ENCODE measurements around the gene C1orf226. TPM values are rescaled to one million over a fixed set of nuclear protein-coding genes. Genes with fewer than 3 reads are reported as not detected.

Gene C1orf226
- total and polyA plus RNA-seq, 4 donors, result 2.1 to 7.9 (median 2.4) TPM

DNA sequence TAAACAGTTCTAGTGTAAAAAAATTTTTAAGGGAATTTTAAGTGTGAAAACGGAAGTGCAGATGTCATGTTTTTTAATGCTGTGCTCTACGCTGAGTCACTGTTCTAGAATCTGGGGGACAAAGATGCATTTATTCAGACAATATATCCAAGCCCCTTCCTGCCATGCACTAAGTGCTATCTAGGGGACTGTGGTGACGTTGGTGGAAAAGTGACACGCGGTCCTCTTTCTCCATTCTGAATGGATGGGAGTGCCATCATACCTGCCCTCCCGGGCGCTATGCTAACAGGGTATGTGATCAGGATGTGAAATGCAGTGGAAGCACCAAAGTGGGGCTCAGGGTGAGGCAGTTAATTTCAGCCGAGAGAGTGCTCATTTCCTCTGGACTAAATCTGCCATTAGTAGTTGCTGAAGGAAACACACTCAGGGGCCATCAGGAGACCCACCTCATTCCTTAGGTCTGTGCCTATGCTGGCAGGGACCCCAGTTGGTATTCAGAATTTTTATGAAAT, 6.6 kb downstream of the C1orf226 start:
- no peak overlapping the region for H3K27ac ChIP-seq (ENCODE audit: low read depth in 1 of 2, low read length in 1 of 2)
- TF ChIP-seq, protein P1, sequence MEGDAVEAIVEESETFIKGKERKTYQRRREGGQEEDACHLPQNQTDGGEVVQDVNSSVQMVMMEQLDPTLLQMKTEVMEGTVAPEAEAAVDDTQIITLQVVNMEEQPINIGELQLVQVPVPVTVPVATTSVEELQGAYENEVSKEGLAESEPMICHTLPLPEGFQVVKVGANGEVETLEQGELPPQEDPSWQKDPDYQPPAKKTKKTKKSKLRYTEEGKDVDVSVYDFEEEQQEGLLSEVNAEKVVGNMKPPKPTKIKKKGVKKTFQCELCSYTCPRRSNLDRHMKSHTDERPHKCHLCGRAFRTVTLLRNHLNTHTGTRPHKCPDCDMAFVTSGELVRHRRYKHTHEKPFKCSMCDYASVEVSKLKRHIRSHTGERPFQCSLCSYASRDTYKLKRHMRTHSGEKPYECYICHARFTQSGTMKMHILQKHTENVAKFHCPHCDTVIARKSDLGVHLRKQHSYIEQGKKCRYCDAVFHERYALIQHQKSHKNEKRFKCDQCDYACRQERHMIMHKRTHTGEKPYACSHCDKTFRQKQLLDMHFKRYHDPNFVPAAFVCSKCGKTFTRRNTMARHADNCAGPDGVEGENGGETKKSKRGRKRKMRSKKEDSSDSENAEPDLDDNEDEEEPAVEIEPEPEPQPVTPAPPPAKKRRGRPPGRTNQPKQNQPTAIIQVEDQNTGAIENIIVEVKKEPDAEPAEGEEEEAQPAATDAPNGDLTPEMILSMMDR (IDR thresholded peaks at IDR 0.05; ENCODE audit: control extremely low read depth, extremely low read depth), result no peak
- H3K4me1 ChIP-seq (ENCODE audit: control insufficient read depth in 5 of 5, insufficient read depth in 5 of 5, low read length in 5 of 5), result peaks cover 0 to 3% (median 0%) of the 10 kb centered on the region in 5 donors
- ATAC-seq (ENCODE audit: insufficient read depth, low FRiP score) (no peak), DNase-seq (no peak)
- WGBS, 2 donors, result 77 to 86% methylated on average over 8 of the region's 8 CpGs
- H3K9ac ChIP-seq (ENCODE audit: insufficient read depth in 1 of 2, low read length in 2 of 2), result no peak overlapping the region
- no peak overlapping the region for H3K4me3 ChIP-seq
- no peaks in the 10 kb centered on the region for H3K9me3 ChIP-seq (ENCODE audit: control insufficient read depth in 4 of 4, insufficient read depth in 3 of 4, low read length in 3 of 4)
- no peaks in the 10 kb centered on the region for H3K27me3 ChIP-seq (ENCODE audit: control insufficient read depth in 3 of 3, insufficient read depth in 3 of 3, low read length in 2 of 3)
- H3K36me3 ChIP-seq (ENCODE audit: control insufficient read depth in 4 of 4, insufficient read depth in 4 of 4, low read length in 4 of 4), result no peaks in the 10 kb centered on the region

DNA sequence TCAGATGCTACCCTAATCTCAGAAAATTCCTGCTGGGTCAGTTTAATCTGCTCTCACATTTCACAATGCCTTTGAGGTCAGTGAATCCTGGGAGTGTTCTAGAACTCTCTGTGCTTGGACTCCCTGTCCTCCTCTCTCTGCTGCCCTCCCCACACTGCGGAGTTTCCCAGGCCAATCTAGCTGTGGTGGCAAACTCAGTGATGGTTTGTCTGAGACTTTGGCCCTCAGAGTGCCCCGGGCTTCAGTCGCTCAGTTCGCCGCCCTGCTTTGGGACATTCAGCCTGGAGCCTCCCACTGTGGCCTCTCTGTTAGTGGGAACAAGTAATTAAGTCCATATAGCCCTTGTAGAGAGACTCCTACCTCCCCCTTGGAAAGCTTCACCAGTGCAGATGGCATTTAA, 7.1 kb downstream of the C1orf226 start:
- Histone ChIP-seq H3K4me1 (ENCODE audit: control insufficient read depth in 5 of 5, insufficient read depth in 5 of 5, low read length in 5 of 5) (peaks cover 0 to 3% (median 0%) of the 10 kb centered on the region in 5 donors), H3K27me3 (ENCODE audit: control insufficient read depth in 3 of 3, insufficient read depth in 3 of 3, low read length in 2 of 3) (no peaks in the 10 kb centered on the region), H3K27ac (ENCODE audit: low read depth in 1 of 2, low read length in 1 of 2) (no peak overlapping the region), H3K4me3 (no peak overlapping the region), H3K9me3 (ENCODE audit: control insufficient read depth in 4 of 4, insufficient read depth in 3 of 4, low read length in 3 of 4) (no peaks in the 10 kb centered on the region), H3K9ac (ENCODE audit: insufficient read depth in 1 of 2, low read length in 2 of 2) (no peak overlapping the region), H3K36me3 (ENCODE audit: control insufficient read depth in 4 of 4, insufficient read depth in 4 of 4, low read length in 4 of 4) (no peaks in the 10 kb centered on the region)
- ATAC-seq (ENCODE audit: insufficient read depth, low FRiP score), result no peak
- TF ChIP-seq, protein P1 (IDR thresholded peaks at IDR 0.05; ENCODE audit: control extremely low read depth, extremely low read depth), result no peak
- no peak for DNase-seq
- 94% methylated on average over 5 of the region's 5 CpGs for WGBS, 2 donors

- peaks cover 0 to 3% (median 0%) of the 10 kb centered on the region in 5 donors for H3K4me1 ChIP-seq (ENCODE audit: control insufficient read depth in 5 of 5, insufficient read depth in 5 of 5, low read length in 5 of 5)
- ATAC-seq (ENCODE audit: insufficient read depth, low FRiP score), result no peak
These were observed 7.7 kb downstream of the C1orf226 start for GRCh38 chr1:162389021-162389818.

More at GRCh38 chr1:162389021-162389818, 7.7 kb downstream of the C1orf226 start:
- no peaks in the 10 kb centered on the region for H3K36me3 ChIP-seq (ENCODE audit: control insufficient read depth in 4 of 4, insufficient read depth in 4 of 4, low read length in 4 of 4)
- H3K9me3 ChIP-seq (ENCODE audit: control insufficient read depth in 4 of 4, insufficient read depth in 3 of 4, low read length in 3 of 4), result no peaks in the 10 kb centered on the region
- H3K27me3 ChIP-seq (ENCODE audit: control insufficient read depth in 3 of 3, insufficient read depth in 3 of 3, low read length in 2 of 3), result no peaks in the 10 kb centered on the region
- TF ChIP-seq, protein P1 (IDR thresholded peaks at IDR 0.05; ENCODE audit: control extremely low read depth, extremely low read depth), result no peak
- peak in 1 of 3 donors; percentile 8 for DNase-seq
- no peak overlapping the region for H3K4me3 ChIP-seq
- H3K27ac ChIP-seq (ENCODE audit: low read depth in 1 of 2, low read length in 1 of 2), result no peak overlapping the region
- no peak overlapping the region for H3K9ac ChIP-seq (ENCODE audit: insufficient read depth in 1 of 2, low read length in 2 of 2)
- WGBS, 2 donors, result 39 to 60% methylated on average over 11 of the region's 11 CpGs

All from lung (tissue), 12 donors.